HG02610 (cell line): ENCODE results near the gene DPH1.
A peak's percentile ranks its signal among the peaks of the same experiment; 100 is the strongest.

Experiments used
- ATAC-seq: cut with Tn5 transposase; IDR thresholded peaks from one replicate; pipeline ENCODE4 v1.9.1; 2021; ENCODE audit warnings: mild to moderate bottlenecking, moderate library complexity; ENCODE audit not compliant: unreplicated experiment

Gene DPH1

DNA sequence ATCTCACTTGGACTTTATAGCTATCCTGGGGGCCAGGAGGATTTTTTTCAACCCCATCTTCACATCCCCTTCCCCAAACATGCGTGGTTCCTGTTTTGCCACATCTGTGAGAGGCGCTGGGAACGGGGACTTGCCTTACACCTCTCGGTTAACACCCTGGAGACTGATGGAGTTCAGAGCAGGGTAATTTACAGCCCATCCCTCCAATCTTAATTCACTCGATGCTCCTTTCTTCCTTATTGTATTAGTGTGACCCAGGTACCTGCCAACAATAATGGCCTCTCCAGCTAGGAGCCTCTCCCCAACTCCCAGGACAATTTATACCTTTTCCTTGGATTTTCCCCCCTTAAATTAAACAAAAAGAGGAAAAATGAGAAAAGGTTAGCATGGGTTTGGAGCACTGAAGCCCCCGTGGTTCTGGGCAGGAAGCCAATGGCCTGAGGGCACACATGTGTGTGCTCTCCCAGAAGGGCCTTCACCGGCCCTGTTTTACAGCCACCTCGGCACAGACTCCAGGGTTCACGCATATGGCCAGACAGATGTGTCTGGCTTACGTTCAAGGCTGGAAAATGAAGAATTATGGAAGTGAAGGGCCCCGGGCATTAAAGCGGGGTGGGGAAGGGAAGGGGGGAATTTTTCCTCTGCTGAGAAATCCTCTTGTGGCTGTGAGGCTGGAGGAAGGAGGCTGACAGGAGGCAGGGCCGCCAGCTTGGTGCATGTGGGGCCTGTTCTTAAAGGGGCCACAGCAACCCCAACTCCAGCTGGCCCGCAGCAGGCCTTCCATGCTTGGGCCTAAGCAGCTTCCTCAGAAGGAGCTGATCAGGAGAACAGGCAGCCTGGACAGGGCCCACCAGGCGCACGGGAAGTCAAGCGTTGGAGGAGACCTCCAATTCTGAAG is 46.4 kb downstream of the DPH1 start:
- ATAC-seq: no peak

DNA sequence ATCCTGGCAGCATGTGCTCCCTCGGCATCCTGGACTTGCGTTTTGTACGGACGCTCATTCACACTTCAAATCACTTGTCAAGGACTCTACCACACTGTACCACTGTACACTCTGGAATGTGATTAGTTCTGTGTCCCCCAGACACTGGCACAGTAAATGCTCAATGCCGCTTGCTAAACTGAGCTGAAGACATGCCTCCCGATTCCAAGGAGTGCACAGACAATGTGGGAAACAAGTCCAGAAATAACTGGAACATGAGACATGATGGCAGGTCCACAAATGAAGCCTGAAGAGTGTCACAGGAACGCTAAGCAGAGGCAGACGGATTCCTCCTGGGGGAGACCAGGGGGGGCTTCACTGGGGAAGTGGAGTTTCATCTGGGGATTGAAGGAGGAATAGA is 47.1 kb downstream of the DPH1 start:
- no peak for ATAC-seq

DNA sequence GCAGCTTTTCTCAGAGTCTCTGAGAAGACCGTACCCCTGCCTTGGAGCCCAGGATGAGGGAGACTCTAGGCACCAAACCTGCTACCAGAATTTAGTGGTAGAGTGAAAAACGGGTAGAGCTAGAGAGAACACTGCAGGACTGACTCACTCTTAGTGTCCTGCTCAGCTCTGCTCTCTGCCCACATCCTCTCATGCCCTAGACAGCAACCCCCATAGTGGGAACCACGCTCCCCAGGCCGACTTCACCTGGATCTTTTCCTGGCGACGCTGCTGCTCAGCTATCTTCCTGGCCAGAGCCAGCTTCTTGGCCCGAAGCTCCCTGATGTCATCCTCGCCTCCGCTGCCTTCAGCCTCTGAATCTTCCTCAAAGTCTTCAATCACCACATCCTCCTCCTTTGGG is 51.6 kb downstream of the DPH1 start:
- no peak for ATAC-seq

DNA sequence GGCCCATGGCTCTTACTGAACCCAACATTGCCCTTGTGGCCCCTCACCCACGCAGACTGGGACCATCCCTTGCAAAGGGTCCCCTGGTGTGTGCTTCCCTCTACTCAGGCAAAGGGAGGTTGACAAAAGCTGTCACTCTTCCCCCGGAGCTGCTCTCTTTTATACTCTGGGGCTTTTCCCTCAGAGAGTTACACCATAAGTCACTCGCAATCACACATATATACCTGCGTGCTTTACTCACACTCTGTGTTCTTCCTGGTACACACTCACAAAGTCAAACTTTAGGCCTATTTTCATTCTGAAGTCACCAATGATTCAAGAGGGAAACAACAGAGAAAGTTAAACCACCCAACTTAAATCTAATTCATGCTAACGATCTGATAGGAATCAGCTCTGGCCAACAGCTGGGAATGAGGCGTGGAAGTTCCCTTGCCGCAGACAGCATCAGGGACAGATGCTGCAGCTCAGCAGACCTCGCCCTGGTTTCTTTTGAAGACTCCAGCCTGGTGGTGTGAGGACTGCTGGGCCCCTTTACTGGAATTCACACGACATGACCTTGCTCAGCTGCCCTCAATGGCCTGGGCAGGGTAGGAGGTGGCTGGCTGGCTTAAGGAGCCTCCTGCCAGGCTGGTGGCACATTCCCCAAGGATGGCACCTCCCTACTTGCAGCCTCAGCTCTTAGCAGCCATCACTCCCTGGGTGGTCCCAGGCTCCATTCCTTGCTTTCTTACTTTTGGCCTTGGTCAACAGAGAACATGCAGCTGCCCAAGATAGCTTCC is 52.2 kb downstream of the DPH1 start:
- no peak for ATAC-seq

DNA sequence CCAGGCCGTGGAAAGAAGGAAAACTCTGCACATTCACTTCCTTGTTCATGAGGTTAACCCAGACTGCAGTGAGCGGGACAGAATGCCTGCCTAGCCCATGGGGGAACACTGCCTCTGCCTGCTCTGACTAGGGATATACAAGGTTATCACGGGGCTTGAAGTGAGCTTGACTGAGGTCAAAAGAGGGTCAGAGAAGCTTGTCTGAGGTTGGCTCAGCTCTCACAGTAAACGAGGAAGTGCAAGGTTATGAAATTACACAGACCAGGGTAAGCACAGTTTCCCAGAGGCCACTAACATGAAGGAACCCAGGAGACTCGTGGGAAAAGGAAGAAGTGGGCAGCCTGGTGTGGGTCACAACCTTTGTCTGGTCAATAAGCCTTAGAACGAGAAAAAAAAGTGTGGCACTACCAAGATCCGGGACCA is 53.7 kb downstream of the DPH1 start:
- ATAC-seq: peak; percentile 54

DNA sequence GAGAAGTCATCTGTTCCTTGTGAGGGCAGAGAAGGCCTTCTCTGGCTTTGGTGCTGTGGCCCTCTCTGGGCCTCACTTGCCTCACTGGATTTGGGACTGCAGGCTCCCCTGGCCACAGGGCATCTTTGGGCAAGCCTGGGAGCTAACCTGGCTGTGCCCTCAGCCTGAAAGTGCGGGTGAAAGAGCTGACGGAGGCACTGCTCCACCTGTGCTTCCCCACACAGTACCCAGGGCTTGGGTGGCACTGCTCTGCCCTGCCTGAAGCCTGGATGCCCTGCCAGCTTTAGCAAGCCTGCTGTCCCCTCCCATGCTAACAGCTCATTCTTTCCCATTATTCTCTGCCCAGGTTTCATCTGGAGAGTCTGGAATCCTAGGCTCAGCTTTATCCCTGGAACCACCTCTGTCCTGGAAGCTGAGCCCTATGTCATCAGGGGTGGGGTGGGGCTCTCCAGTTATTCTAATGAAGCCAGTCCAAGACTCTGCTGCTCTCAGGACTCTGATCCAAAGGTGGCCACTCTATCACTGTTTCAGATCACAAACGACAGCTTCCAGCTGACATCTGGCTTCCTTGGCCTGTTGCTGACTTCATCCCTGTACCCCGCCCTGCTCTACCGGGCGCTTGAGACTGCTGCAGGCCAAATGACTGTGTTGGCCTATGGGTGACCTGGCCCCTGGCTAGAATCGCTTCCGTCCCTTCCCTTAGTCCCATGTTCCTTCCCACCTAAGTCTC is 54.2 kb downstream of the DPH1 start:
- no peak for ATAC-seq

DNA sequence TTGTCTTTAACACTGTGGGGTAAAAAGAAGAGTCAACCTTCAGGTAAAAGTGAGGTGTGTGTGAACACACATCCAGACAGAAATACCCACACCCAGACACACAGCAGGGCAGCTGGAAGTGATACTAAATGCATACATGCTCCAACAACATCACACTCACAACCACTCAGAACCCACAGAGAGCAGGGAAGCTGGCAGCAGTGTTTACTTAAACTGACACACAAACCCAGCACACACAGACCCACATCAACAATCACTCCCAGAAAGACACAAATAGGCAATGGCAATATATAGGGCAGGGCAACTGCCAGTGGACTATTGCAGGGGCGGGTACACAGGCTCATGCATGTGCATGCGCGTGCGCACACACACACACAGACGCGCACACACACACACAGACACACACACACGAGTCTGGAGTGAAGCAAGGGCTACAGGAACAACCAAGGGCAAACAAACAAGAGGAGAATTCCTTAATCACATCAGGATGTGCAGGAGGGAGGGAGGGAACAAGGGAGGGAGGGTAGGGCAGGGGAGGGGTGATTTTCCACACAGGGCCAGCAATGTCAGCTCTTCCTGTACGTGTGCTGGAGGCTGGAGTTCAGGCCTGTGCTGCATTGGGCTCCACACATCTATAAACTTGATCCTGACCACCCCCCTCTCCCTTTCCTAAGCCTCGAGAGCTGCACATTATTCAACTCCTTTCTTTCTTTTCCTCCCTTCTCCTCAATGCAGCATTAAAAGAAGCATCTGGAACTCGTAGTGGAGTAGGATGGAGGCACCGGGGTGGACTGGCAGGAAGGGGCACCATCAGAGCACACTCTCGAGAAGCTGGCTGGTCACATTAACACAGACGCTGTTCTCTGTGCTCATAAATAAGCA is 55.1 kb downstream of the DPH1 start:
- no peak for ATAC-seq

DNA sequence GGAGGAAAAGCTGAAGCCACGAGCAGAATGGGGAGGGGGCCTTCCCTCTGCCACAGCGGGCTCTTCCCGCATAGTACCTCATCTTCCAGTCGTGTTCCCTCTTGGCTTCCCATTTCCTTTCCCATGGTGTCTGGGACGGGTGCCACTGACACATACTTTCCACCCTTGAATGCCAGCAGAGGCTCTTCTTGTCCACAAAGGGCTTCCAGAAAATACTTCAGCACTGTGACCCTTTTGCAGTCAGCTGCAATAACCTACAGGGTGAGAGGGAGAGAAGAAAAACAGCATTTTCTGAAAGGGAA is 55.6 kb downstream of the DPH1 start:
- no peak for ATAC-seq

DNA sequence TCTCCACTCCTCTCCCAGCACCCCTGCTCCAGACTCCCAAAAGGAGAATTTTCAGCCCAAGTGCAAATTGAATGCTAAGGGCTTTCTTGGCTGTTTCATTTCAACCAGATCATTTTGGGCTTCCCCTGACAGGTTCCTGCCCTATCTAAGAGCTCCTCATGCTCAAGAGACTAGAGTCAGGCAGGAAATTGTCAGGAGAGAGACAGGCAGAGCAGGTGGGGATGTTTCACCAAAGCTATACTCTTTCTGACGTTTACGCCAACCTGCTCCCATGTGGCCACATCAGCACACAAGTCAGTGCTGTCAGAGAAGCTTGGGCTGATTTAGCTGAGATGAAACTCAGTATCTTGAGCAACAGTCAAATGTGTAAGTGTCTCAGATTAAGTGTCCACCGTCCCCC is 56.4 kb downstream of the DPH1 start:
- ATAC-seq: no peak

DNA sequence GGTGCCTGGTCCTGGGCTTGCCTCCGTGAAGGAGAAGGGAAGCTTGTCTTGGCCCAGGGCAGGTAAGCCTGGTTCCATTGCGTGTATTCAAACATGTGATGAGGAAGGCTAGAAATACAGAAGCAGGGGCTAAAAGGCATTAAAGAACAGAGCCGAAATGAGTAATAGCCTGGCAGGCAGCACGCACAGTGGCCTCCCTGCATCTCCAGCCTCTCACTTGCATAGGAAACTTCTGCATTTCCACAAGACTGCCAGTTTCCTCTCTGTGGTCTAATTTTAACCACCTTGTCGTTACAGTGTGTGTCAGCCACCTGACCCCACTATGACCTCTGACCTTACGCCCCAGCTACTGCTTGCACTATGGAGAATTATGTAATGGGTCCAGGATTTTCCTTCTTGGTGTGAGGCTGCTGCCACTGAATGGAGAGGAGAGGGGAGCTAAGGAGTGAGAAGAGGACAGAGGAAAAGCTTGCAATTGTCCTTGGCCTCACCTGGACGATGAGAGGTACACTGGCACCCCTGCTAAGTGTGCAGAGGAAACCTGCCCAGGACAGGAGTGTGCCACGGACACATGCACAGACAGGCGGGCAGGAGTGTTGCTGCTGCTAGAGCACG is 57.8 kb downstream of the DPH1 start:
- peak; percentile 43 for ATAC-seq

DNA sequence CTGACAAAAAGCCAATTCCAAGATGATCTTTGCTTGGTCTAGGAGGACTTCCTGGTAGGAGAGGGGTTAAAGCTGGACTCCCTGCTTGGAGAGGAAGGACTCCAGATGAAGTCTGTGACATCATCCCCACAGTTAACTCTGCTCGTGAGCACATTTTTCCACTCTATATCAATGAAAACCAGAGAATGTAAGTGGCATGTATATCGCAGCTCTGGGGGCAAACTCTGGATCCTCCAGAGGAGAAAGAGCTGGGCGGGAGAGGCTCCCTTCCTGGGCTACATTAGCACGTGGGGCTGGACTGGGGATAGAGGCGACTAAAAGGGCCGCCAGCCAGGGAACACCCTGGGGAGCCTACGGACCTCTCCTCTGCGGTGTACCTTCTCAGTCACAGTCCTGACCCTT is 59.1 kb downstream of the DPH1 start:
- ATAC-seq: peak; percentile 17

DNA sequence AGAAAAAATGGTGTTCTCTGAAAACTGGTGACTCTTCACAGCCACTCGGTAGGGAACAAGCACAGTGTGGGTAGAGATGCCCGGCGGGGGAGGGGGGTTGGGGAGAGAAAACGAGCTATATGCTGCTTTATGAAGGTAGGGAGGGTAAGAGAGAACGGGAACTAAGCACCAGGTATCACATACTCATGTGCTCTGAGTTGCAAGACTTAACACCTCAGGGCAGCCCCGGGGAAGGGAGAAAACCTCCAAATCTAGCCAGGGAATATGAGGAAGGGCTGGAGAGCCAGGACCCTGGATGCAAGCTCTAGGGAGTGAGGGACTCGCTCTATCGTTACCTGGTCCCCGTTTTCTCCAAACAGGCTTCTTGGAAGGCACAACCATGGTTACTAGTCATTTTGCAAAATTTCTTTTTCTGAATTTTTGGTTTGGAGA is 60.3 kb downstream of the DPH1 start:
- no peak for ATAC-seq

DNA sequence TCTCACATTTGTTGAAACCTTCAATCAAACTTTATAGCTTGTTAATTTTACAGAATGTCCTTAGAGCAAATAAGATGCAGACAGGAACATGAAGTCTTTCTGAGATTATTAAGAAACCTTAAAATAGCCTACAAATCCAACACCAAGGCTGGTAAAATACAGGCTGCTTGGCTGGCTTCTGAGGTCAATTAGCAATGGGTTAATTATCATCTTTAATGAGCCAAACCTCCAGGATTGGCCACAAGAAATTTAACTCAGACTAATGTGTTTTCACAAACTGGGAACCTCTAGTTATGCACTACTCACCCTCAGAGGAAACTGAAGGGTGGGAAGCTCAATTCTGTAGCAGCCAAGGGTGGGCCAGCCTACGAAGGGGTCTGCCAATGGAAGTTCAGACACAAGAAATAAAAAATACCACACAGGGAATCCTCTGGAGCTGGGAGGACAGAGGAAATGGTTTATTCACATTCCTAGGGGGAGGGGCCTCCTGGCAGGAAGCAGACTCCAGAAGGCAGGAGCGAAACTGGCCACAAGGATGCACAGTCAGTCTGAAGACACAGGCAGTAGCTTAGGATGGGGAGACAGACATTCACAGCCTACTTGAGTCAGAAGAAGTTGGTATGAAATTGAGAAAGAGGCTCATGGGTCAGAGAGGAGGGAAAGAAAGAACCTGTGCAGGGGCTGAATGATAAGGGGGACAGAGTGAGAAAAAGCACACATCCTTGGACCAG is 61.0 kb downstream of the DPH1 start:
- ATAC-seq: no peak

DNA sequence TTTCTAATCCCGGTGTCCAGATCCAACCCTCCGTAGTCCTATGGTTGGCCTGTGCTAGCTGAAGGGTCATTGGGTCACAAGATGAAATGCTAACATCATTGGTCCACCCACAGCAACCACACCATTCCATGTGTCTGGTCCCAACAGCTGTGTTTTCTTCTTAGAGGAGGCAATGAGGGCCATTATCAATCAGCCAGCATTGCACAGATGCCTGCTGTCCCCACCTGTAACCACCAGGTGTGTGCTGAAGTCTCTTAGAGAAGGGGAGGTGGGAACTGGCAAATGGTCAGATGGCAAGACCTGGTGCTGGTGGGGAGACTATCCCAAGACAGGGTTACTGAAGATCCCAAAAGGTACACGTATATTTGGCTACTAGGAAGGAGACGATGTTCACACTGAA is 62.3 kb downstream of the DPH1 start:
- no peak for ATAC-seq

DNA sequence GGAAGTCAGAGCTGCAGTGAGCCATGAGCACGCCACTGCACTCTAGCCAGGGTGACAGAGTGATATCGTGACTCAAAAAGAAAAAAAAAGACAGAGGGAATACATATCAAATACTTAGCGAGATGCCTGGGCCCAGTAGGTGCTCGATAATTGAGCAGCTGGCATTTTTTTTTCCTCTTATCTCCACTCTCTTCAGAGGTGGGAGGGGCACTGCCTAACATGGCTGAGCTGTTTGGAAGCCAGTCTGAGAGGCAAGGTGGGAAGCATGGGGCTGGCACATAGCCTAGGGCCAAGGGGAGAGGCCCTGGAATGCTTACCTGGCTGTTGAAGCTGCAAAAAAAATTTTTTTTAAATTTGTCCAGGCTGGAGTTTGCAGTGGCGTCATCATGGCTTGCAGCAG is 63.4 kb downstream of the DPH1 start:
- no peak for ATAC-seq
